Measurements from ENCODE around the gene ME2. TPM values are rescaled to one million over a fixed set of nuclear protein-coding genes. Genes with fewer than 3 reads are reported as not detected.

The ME2 gene
- total and polyA plus RNA-seq, 9 of the 15 experiments (the other 6 are each of a cell fraction or from before 2014, with no cell fraction given), result 12.3 to 54.4 (median 36.2) TPM

GRCh38 chr18:50878345-50879301 is at the start of gene ME2 (continued):
- TF ChIP-seq ZBTB40 (IDR thresholded peaks at IDR 0.05), result peak; percentile 28; the same call in 1 of the 2 replicates
- no peak for TF ChIP-seq ZBTB40 (CRISPR knock-in tag; IDR thresholded peaks at IDR 0.05)
- TF ChIP-seq FOXA1 (IDR thresholded peaks at IDR 0.05; ENCODE audit: borderline replicate concordance), result no peak
- no peak for TF ChIP-seq CUX1 (CRISPR knock-in tag; IDR thresholded peaks at IDR 0.05)
- no peak for TF ChIP-seq ETS1 (conservative IDR thresholded peaks at IDR 0.05; ENCODE audit: control insufficient read depth, low read depth, low read length)
- no peak for TF ChIP-seq ZNF224 (CRISPR knock-in tag; IDR thresholded peaks at IDR 0.05)
- no peak for TF ChIP-seq KDM1A (IDR thresholded peaks at IDR 0.05)
- TF ChIP-seq SMARCE1 (IDR thresholded peaks at IDR 0.05), result no peak
- no peak for TF ChIP-seq MXI1 (IDR thresholded peaks at IDR 0.05; ENCODE audit: low read depth, low read length)

Measured in K562 (cell line).